Measurements from ENCODE around the gene SLC27A2. TPM values are rescaled to one million over a fixed set of nuclear protein-coding genes. Genes with fewer than 3 reads are reported as not detected.
"Not testable (repeated sequence)": the region's sequence is repeated elsewhere in the genome, so short reads cannot be mapped to it uniquely, and the experiment has no call there.

SLC27A2 gene
- total RNA-seq (2014; rRNA removed; shearing (Covaris generic)) (not detected in 2 replicates), polyA plus RNA-seq (2016; fragmentation: Nextera tagmentation; extraction: Ambion mirVana) (not detected in 2 replicates)

DNA sequence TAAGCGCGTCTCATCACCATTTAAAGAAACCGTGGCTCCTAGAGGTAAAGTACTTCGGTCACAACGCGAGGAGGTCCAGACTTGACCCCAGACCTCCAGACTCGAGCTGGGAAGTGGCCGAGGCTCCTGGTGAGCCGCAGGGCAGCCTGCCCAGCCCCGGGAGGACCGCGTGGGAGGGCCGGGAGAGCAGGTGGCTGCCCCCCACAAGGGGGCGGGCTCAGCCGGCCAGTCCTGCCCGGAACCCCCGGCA, at the start of gene SLC27A2:
SLC27A2 (plus strand) TSS at position 228 of the 250 bp plus-strand sequence. CDS start 232 bp downstream, outside the sequence.
- 7 to 10% methylated on average over 10 to 17 of the region's 17 CpGs for WGBS, 2 experiments (ENCODE audit: low coverage in 1 of 2, low lambda C conversion rate in 2 of 2, missing lambda C conversion rate in 2 of 2)
- Histone ChIP-seq H3K27ac (no peak within 1 kb of the TSS), H3K79me2 (ENCODE audit: insufficient read depth) (no peaks in the 10 kb centered on the region), H3F3A (ENCODE audit: insufficient read depth) (0 out of 2 replicates have a peak, but pooled peaks cover 4% of the 10 kb centered on the region), H3K9ac (no peak within 1 kb of the TSS), H3K4me1 (ENCODE audit: insufficient read depth) (0 out of 2 replicates have a peak, but pooled peaks cover 3% of the 10 kb centered on the region), H3K27me3 (replicated peaks; ENCODE audit: insufficient read depth) (peaks cover 41% of the 10 kb centered on the region), H3K4me3 (peak within 1 kb of the TSS; percentile 60), H2AFZ (peak within 1 kb of the TSS; percentile 63), H3K4me2 (ENCODE audit: unreplicated experiment) (peak within 1 kb of the TSS; percentile 77), H3K9me2 (ENCODE audit: insufficient read depth) (no peaks in the 10 kb centered on the region), H4K20me1 (ENCODE audit: insufficient read depth) (no peaks in the 10 kb centered on the region), H3K9me3 (ENCODE audit: low read depth) (no peaks in the 10 kb centered on the region), H3K36me3 (ENCODE audit: low read depth) (no peaks in the 10 kb centered on the region)
- DNase-seq: no peak
- TF ChIP-seq EZH2phosphoT487 (IDR thresholded peaks at IDR 0.05; ENCODE audit: insufficient read depth, low read depth) (no peak), EZH2 (IDR thresholded peaks at IDR 0.05; ENCODE audit: insufficient read depth, poor library complexity, severe bottlenecking) (no peak)
- in situ Hi-C loops (cut with MboI): no loop called here

DNA sequence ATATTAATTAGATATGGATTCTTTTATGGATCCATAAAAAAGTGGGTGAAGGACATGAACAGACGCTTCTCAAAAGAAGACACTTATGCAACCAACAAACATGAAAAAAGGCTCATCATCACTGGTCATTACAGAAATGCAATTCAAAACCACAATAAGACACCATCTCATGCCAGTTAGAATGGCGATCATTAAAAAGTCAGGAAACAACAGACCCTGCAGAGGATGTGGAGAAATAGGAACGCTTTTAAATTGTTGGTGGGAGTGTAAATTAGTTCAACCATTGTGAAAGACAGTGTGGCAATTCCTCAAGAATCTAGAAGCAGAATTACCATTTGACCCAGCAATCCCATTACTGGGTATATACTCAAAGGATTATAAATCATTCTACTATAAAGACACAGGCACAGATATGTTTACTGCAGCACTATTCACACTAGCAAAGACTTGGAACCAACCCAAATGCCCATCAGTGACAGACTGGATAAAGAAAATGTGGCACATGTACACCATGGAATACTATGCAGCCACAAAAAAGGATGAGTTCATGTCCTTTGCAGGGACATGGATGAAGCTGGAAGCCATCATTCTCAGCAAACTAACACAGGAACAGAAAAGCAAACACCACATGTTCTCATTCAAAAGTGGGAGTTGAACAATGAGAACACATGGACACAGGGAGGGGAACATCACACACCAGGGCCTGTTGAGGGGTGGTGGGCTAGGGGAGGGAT, 49.6 kb upstream of the SLC27A2 start:
- not testable (repeated sequence) for H2AFZ ChIP-seq; H3K27me3 ChIP-seq (replicated peaks; ENCODE audit: insufficient read depth); H3K9me3 ChIP-seq (ENCODE audit: low read depth); DNase-seq; H3K36me3 ChIP-seq (ENCODE audit: low read depth); H3K4me3 ChIP-seq; H3K9ac ChIP-seq; H3K4me2 ChIP-seq (ENCODE audit: unreplicated experiment); H3K27ac ChIP-seq; H3K9me2 ChIP-seq (ENCODE audit: insufficient read depth); H4K20me1 ChIP-seq (ENCODE audit: insufficient read depth); H3K79me2 ChIP-seq (ENCODE audit: insufficient read depth)
- H3K4me1 ChIP-seq (ENCODE audit: insufficient read depth): peaks cover 33% of the 10 kb centered on the region
- 77 to 90% methylated on average over 3 of the region's 3 CpGs for WGBS, 2 experiments (ENCODE audit: low coverage in 1 of 2, low lambda C conversion rate in 2 of 2, missing lambda C conversion rate in 2 of 2)
- H3F3A ChIP-seq (ENCODE audit: insufficient read depth): peaks cover 37% of the 10 kb centered on the region
- in situ Hi-C loops (cut with MboI): loop anchor here (25.0 kb wide), 1 partner anchor 1270 kb away; no protein-coding TSS in a partner anchor

DNA sequence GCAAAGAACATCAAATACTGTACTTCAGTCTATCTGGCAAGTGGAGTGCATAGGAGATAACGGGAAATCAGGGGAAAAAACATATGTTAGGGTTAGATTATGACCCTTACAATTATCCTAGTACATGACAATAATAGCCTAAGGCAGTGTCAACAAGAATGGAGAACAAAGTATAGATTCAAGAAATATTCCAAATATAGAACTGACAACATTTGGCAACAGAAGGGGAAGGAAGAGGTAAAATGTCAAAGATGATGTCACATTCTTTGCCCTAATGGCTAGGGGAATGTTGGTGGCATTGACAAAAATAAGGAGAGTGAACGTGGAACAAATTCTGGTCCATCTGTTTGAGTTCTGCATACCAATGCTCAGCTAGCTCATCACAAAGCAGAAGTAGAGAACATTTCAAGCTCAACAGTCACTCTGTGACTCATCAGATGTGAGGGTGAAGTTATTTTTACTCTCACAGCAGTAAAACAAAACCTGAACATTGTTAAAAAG, 47.4 kb upstream of the SLC27A2 start:
- Histone ChIP-seq H4K20me1 (ENCODE audit: insufficient read depth) (no peaks in the 10 kb centered on the region), H3K9me3 (ENCODE audit: low read depth) (no peaks in the 10 kb centered on the region), H2AFZ (0 out of 2 replicates have a peak overlapping the region, but pooled peaks have one; percentile 13), H3K4me1 (ENCODE audit: insufficient read depth) (peaks cover 44% of the 10 kb centered on the region), H3K4me3 (peak overlapping the region; percentile 12), H3K27ac (peak overlapping the region; percentile 98), H3K9me2 (ENCODE audit: insufficient read depth) (no peaks in the 10 kb centered on the region), H3F3A (ENCODE audit: insufficient read depth) (peaks cover 48% of the 10 kb centered on the region), H3K36me3 (ENCODE audit: low read depth) (no peaks in the 10 kb centered on the region), H3K79me2 (ENCODE audit: insufficient read depth) (no peaks in the 10 kb centered on the region), H3K4me2 (ENCODE audit: unreplicated experiment) (peak overlapping the region; percentile 59), H3K9ac (peak overlapping the region; percentile 50), H3K27me3 (replicated peaks; ENCODE audit: insufficient read depth) (no peaks in the 10 kb centered on the region)
- DNase-seq: peak; percentile 88
- no peak for TF ChIP-seq EZH2 (IDR thresholded peaks at IDR 0.05; ENCODE audit: insufficient read depth, poor library complexity, severe bottlenecking)
- no peak for TF ChIP-seq EZH2phosphoT487 (IDR thresholded peaks at IDR 0.05; ENCODE audit: insufficient read depth, low read depth)
- 2 to 3% methylated on average over 2 of the region's 2 CpGs for WGBS, 2 experiments (ENCODE audit: low coverage in 1 of 2, low lambda C conversion rate in 2 of 2, missing lambda C conversion rate in 2 of 2)
- in situ Hi-C loops (cut with MboI): loop anchor here (25.0 kb wide), 1 partner anchor 1272 kb away; no protein-coding TSS in a partner anchor

DNA sequence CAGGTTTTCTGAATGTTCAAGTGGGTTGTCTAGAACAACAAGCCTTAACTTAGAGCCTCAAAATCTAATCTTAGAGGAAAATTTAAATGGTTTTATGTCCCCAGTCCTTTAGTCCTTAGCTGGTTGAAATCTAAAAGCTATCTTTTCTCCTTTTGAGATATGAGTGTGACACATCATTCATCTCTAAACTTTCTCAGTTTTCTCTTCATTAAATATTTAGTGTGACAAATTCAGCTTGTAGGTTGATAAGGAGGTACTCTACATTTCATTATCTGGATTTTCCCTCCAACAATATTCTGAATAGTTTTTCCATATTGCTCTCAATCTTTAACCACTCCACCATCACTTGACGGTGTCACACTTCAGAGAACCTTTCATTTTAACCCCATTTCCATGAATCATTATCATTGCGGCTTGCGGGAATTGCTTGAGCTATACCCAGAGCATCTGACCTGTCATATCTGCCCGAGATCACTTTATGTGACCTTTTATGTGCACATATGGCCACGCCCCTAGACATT, 46.9 kb upstream of the SLC27A2 start:
- H3K9ac ChIP-seq: peak overlapping the region; percentile 50
- no peaks in the 10 kb centered on the region for H3K9me2 ChIP-seq (ENCODE audit: insufficient read depth)
- peaks cover 44% of the 10 kb centered on the region for H3K4me1 ChIP-seq (ENCODE audit: insufficient read depth)
- WGBS, 2 experiments (ENCODE audit: low coverage in 1 of 2, low lambda C conversion rate in 2 of 2, missing lambda C conversion rate in 2 of 2): 40 to 52% methylated on average over 5 of the region's 5 CpGs
- no peaks in the 10 kb centered on the region for H3K36me3 ChIP-seq (ENCODE audit: low read depth)
- H3K4me3 ChIP-seq: peak overlapping the region; percentile 12
- H4K20me1 ChIP-seq (ENCODE audit: insufficient read depth): no peaks in the 10 kb centered on the region
- peak overlapping the region; percentile 98 for H3K27ac ChIP-seq
- no peak overlapping the region for H2AFZ ChIP-seq
- no peaks in the 10 kb centered on the region for H3K79me2 ChIP-seq (ENCODE audit: insufficient read depth)
- peak overlapping the region; percentile 59 for H3K4me2 ChIP-seq (ENCODE audit: unreplicated experiment)
- in situ Hi-C loops (cut with MboI): loop anchor here (25.0 kb wide), 1 partner anchor 1273 kb away; no protein-coding TSS in a partner anchor
- no peaks in the 10 kb centered on the region for H3K27me3 ChIP-seq (replicated peaks; ENCODE audit: insufficient read depth)
- H3K9me3 ChIP-seq (ENCODE audit: low read depth): no peaks in the 10 kb centered on the region
- H3F3A ChIP-seq (ENCODE audit: insufficient read depth): peaks cover 48% of the 10 kb centered on the region
- DNase-seq: peak; percentile 55
- TF ChIP-seq EZH2 (IDR thresholded peaks at IDR 0.05; ENCODE audit: insufficient read depth, poor library complexity, severe bottlenecking) (no peak), EZH2phosphoT487 (IDR thresholded peaks at IDR 0.05; ENCODE audit: insufficient read depth, low read depth) (no peak)
